Tibial artery (tissue), 4 donors: Measurements from ENCODE around the gene VSIG8.
"Not testable (repeated sequence)": the region's sequence is repeated elsewhere in the genome, so short reads cannot be mapped to it uniquely, and the experiment has no call there.

Experiments used
- DNase-seq, 2 donors: peaks; one replicate each; pipeline ENCODE4 v3.0.0-alpha.2; 2019
- H3K27ac ChIP-seq, 2 donors: fragments of 200-600 bp; sonication (generic) in 1 of 2; 1 replicate in 1 of 2; 2 replicates in 1 of 2; pipeline ENCODE4 v1.5.1; 2018 to 2019; ENCODE audit warnings: mild to moderate bottlenecking in 1 of 2
- H3K27me3 ChIP-seq, 2 donors: fragments of 200-600 bp; sonication (generic) in 1 of 2; one replicate each; pipeline versions ENCODE4 v1.5.1 to v1.6.0; 2016 to 2019
- H3K36me3 ChIP-seq, 3 donors: fragments of 200-600 bp; sonication (generic) in 2 of 3; one replicate each; pipeline ENCODE4 v1.5.1; 2016 to 2019; ENCODE audit warnings: mild to moderate bottlenecking in 2 of 3
- H3K4me1 ChIP-seq, 4 donors: fragments of 200-600 bp; sonication (generic) in 2 of 4; 1 replicate in 3 of 4; 2 replicates in 1 of 4; pipeline ENCODE4 v1.5.1; 2016 to 2019
- H3K4me3 ChIP-seq, 2 donors: fragments of 200-600 bp; sonication (generic) in 1 of 2; 1 replicate in 1 of 2; 2 replicates in 1 of 2; pipeline ENCODE4 v1.5.1; 2018 to 2019; ENCODE audit warnings: mild to moderate bottlenecking in 2 of 2
- H3K9me3 ChIP-seq, 3 donors: fragments of 200-600 bp; sonication (generic) in 1 of 3; one replicate each; pipeline ENCODE4 v1.5.1; 2016 to 2019
- CTCF ChIP-seq, 2 experiments: fragments of 200-600 bp in 1 of 2; fragments of 450-650 bp in 1 of 2; IDR thresholded peaks; one replicate each; pipeline ENCODE4 v1.5.1; 2017 to 2019; ENCODE audit warnings: antibody characterized with exemption in 2 of 2, mild to moderate bottlenecking in 1 of 2, moderate library complexity in 1 of 2
- intact Hi-C: fragments of 100-400 bp; cut with DNase I; formaldehyde crosslinking; loops from one replicate; pipeline ENCODE4 v1.15.0; 2023; ENCODE audit warnings: low total_unique reads

VSIG8 gene

DNA sequence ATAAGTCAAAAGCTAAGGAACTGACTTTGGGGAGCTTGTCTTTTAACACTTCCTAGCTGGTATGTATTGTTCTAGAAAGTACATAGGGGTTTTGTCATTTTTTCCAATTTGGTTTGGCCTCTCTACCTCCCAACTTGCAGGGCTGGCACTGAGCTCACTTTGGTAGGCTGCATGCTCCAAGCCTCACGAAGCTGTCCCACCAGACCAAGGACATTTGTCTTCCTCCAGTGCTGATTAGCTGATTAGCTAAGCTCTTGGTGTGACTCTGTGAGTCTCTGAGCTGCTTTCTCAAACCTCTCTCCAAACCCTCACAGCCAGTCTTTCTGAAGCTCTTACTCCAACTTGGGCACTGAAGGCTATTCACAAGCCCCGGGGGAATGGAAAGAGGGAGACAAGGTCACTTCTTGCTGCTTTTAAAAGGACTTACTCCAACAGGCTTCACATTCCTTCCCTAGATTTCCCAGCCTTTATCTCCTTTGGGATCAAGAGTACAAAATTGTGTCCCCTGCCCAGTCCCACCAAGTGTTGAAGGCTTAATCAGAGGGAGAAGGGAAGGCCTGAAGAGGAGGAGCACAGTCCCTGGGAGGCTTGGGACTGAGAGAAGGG is 38.4 kb upstream of the VSIG8 start:
- DNase-seq: no peak
- intact Hi-C loops: no loop called here
- Histone ChIP-seq H3K27me3 (no peaks in the 10 kb centered on the region), H3K27ac (peak overlapping the region; percentile 67 to 71), H3K4me3 (no peak overlapping the region), H3K4me1 (peaks cover 0 to 22% (median 19%) of the 10 kb centered on the region in 4 donors), H3K36me3 (no peaks in the 10 kb centered on the region), H3K9me3 (no peaks in the 10 kb centered on the region)
- TF ChIP-seq CTCF (IDR thresholded peaks at IDR 0.05): no peak

DNA sequence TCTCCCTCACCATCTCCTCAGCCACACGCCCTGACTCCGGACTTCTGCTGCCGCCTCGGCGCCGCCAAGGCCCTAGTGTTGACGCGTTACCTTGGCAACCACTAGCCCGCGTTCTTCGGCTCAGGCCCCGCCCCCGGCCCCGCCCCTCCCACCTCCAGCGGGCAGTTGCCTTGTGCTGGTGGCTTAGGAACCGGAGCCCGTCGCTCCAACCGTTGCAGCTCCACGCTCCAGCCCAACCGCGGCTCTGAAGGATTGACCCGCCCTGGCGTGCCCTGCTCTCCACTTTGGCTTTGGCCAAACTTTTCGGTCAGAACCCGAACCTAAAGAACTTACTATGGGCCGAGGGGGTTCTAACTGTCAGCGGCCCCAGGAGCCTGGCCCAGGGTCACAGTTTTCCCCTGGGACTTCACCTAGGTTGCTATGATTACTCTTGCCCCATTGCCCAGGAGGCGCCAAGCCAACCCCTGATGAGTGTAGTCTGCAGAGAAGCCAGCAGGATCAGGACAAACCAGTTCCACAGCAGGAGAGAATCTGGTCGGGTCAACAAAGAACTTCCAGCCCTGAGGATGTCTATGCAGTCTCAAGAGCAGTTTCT is 37.7 kb upstream of the VSIG8 start, which contains the start of gene CFAP45:
CFAP45 (minus strand) TSS at position 80 of the 595 bp plus-strand sequence; CDS start at position 13, 67 bp downstream.
- H3K9me3 ChIP-seq: no peaks in the 10 kb centered on the region
- intact Hi-C loops: no loop called here
- H3K4me3 ChIP-seq: peak within 1 kb of the TSS in 1 of 2 donors; percentile 27
- H3K4me1 ChIP-seq: peaks cover 0 to 22% (median 19%) of the 10 kb centered on the region in 4 donors
- no peaks in the 10 kb centered on the region for H3K27me3 ChIP-seq
- peak within 1 kb of the TSS; percentile 67 to 71 for H3K27ac ChIP-seq
- DNase-seq: peak; percentile 82 to 95
- H3K36me3 ChIP-seq: no peaks in the 10 kb centered on the region
- TF ChIP-seq CTCF (IDR thresholded peaks at IDR 0.05): no peak

DNA sequence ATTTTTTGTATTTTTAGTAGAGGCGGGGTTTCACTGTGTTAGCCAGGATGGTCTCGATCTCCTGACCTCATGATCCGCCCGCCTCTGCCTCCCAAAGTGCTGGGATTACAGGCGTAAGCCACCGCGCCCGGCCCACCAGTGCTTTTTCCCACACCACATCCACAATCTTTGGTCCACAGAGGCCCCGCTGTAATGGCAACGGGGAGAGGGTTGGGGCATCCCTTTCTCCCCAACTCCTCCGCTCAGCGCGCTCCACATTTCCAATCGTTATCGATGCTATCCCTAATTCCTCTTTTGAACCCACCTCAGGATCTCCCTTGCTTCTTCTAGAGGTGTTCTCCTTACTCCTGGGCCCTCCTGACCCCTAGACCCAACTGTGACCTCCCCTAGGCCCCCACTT is 37.2 kb upstream of the VSIG8 start:
- H3K27me3 ChIP-seq, intact Hi-C loops, DNase-seq, H3K9me3 ChIP-seq, H3K36me3 ChIP-seq, H3K4me3 ChIP-seq: not testable (repeated sequence)
- peak overlapping the region; percentile 67 to 71 for H3K27ac ChIP-seq
- peaks cover 0 to 22% (median 19%) of the 10 kb centered on the region in 4 donors for H3K4me1 ChIP-seq

GRCh38 chr1:159898527-159898926 is 36.1 kb upstream of the VSIG8 start:
- intact Hi-C loops: no loop called here
- H3K27me3 ChIP-seq: no peaks in the 10 kb centered on the region
- H3K9me3 ChIP-seq: no peaks in the 10 kb centered on the region
- no peak overlapping the region for H3K4me3 ChIP-seq
- H3K36me3 ChIP-seq: no peaks in the 10 kb centered on the region
- no peak for TF ChIP-seq CTCF (IDR thresholded peaks at IDR 0.05)
- peaks cover 0 to 22% (median 19%) of the 10 kb centered on the region in 4 donors for H3K4me1 ChIP-seq
- DNase-seq: no peak
- peak overlapping the region in 1 of 2 donors; percentile 16 for H3K27ac ChIP-seq

GRCh38 chr1:159897962-159898361 is 35.5 kb upstream of the VSIG8 start:
- H3K36me3 ChIP-seq: no peaks in the 10 kb centered on the region
- no peak for TF ChIP-seq CTCF (IDR thresholded peaks at IDR 0.05)
- no peak overlapping the region for H3K4me3 ChIP-seq
- no peaks in the 10 kb centered on the region for H3K27me3 ChIP-seq
- intact Hi-C loops: no loop called here
- peaks cover 0 to 22% (median 19%) of the 10 kb centered on the region in 4 donors for H3K4me1 ChIP-seq
- H3K9me3 ChIP-seq: no peaks in the 10 kb centered on the region
- no peak overlapping the region for H3K27ac ChIP-seq
- DNase-seq: no peak

DNA sequence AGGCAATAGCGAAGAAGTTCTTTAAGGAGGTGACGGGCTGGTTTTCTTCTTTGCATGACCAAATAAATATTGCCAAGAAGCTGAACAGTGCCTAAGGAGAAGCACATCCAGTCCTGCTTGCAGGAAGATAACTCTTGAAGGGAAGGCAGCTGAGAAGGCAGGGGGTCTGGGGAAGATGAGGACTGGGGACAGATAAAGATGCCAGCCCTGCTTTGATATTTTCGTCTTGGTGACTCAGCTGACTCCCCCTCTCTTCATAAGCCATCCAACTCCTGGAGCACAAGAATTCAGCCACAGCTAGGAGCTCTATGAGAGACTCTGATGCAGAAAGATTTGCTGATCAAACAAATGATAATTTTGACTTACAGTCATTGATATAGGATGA is 34.1 kb upstream of the VSIG8 start:
- no peak for TF ChIP-seq CTCF (IDR thresholded peaks at IDR 0.05)
- H3K4me3 ChIP-seq: no peak overlapping the region
- no peak overlapping the region for H3K27ac ChIP-seq
- no peaks in the 10 kb centered on the region for H3K27me3 ChIP-seq
- intact Hi-C loops: no loop called here
- no peaks in the 10 kb centered on the region for H3K36me3 ChIP-seq
- no peaks in the 10 kb centered on the region for H3K9me3 ChIP-seq
- peaks cover 0 to 20% (median 18%) of the 10 kb centered on the region in 4 donors for H3K4me1 ChIP-seq
- DNase-seq: no peak
